ENCODE measurements around the gene MGAT4D.
"Not testable (repeated sequence)": the region's sequence is repeated elsewhere in the genome, so short reads cannot be mapped to it uniquely, and the experiment has no call there.

- TF ChIP-seq CTCF, POLR2A (IDR thresholded peaks at IDR 0.05): not testable (repeated sequence)
Measured at GRCh38 chr4:140444347-140444746, 53.7 kb downstream of the MGAT4D start.

Data from uterus (tissue), 2 donors.